Esophagus squamous epithelium (tissue), 4 donors: ENCODE results near the gene ADCYAP1R1.

ENCODE experiments used
- CTCF ChIP-seq, 6 experiments: fragments of 450-650 bp in 4 of 6; fragments of 200-600 bp in 2 of 6; sonication (generic) in 2 of 6; IDR thresholded peaks; one replicate each; pipeline ENCODE4 v1.5.1; 2016 to 2019; ENCODE audit warnings: antibody characterized with exemption in 6 of 6, mild to moderate bottlenecking in 4 of 6, moderate library complexity in 4 of 6
- POLR2A ChIP-seq, 4 donors: fragments of 450-650 bp; IDR thresholded peaks; one replicate each; pipeline ENCODE4 v1.6.1; 2017; ENCODE audit warnings: antibody characterized with exemption in 4 of 4, mild to moderate bottlenecking in 4 of 4, moderate library complexity in 3 of 4

GRCh38 chr7:31146538-31146937 is 94.4 kb downstream of the ADCYAP1R1 start:
- TF ChIP-seq CTCF (IDR thresholded peaks at IDR 0.05) = no peak
- TF ChIP-seq POLR2A (IDR thresholded peaks at IDR 0.05) = no peak
